Muscle layer of colon (tissue), 2 donors: ENCODE results near the gene RS1.
A peak's percentile ranks its signal among the peaks of the same experiment; 100 is the strongest.

ENCODE experiments used
- H3K27ac ChIP-seq: one replicate; pipeline ENCODE4 v1.7.0; 2013; ENCODE audit warnings: low read depth, mild to moderate bottlenecking, low read length, moderate library complexity
- H3K27me3 ChIP-seq, 2 donors: one replicate each; pipeline ENCODE4 v1.7.0; 2013; ENCODE audit warnings: low read length in 2 of 2, mild to moderate bottlenecking in 2 of 2; ENCODE audit not compliant: insufficient read depth in 2 of 2, control insufficient read depth in 1 of 2
- H3K36me3 ChIP-seq: one replicate; pipeline ENCODE4 v1.7.0; 2013; ENCODE audit warnings: mild to moderate bottlenecking, low read length; ENCODE audit not compliant: insufficient read depth
- H3K4me1 ChIP-seq: one replicate; pipeline ENCODE4 v1.7.0; 2013; ENCODE audit warnings: mild to moderate bottlenecking, low read length; ENCODE audit not compliant: insufficient read depth
- H3K4me3 ChIP-seq, 2 donors: one replicate each; pipeline ENCODE4 v1.7.0; 2013; ENCODE audit warnings: low read length in 2 of 2, low read depth in 1 of 2, mild to moderate bottlenecking in 1 of 2, moderate library complexity in 1 of 2
- H3K9ac ChIP-seq: one replicate; pipeline ENCODE4 v1.7.0; 2013; ENCODE audit warnings: low read length
- H3K9me3 ChIP-seq: one replicate; pipeline ENCODE4 v1.7.0; 2013; ENCODE audit warnings: mild to moderate bottlenecking, low read length
- donor health status: abdominal sarcoma.
- donor health status: Adenocarcinoma of cecum.

Gene RS1

DNA sequence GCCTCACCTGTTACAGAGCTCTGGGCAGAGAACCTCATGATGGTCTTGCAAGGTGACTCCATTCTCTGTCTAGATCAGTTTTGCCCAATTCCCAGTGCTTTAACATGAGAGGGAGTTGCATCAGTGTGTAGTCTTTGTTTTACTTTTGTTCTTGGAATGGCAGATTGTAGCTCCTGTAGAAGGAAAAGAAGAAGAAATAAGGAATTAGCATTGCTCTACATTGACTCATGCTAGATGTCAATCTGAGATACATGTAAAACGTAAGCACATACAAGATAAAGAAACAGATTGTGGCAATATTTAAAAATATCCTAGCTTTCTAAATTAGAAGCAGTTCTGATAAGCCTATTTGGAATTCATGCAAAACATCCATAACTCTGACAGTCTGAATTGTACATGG lies 19.5 kb upstream of the RS1 start:
- Histone ChIP-seq H3K27ac (no peak overlapping the region), H3K36me3 (no peaks in the 10 kb centered on the region), H3K27me3 (peaks cover 0 to 4% of the 10 kb centered on the region in 2 donors), H3K9ac (no peak overlapping the region), H3K4me1 (no peaks in the 10 kb centered on the region), H3K9me3 (no peaks in the 10 kb centered on the region), H3K4me3 (no peak overlapping the region)

DNA sequence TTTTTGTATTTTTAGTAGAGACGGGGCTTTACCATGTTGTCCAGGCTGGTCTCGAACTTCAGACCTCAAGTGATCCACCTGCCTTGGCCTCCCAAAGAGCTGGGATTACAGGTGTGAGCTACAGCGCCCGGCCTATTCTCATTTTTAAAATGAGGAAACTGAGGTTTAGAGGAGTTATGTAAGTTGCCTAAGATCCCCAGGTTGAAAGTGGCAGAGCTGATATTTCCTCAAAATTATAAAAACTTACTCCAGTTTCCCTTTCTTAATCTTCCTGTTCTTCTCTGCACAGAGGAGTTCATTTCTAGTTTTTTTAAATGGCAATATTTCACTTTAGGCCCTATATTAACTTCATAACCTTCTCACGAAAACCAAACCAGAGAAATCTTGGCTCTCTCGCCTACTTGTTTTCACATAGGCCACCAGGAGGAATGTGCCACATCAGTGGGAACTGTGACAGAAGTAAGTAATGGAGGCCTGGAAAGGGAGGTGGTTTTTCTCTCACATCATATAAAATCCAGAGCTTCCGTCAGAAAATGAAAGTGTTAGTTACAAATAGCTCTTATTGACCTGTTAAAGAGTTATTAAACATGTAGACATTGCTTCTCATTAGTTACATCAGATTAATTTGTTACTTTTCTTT lies 16.1 kb upstream of the RS1 start:
- Histone ChIP-seq H3K27me3 (no peaks in the 10 kb centered on the region), H3K27ac (no peak overlapping the region), H3K4me1 (no peaks in the 10 kb centered on the region), H3K36me3 (no peaks in the 10 kb centered on the region), H3K9me3 (no peaks in the 10 kb centered on the region), H3K9ac (no peak overlapping the region), H3K4me3 (no peak overlapping the region)

DNA sequence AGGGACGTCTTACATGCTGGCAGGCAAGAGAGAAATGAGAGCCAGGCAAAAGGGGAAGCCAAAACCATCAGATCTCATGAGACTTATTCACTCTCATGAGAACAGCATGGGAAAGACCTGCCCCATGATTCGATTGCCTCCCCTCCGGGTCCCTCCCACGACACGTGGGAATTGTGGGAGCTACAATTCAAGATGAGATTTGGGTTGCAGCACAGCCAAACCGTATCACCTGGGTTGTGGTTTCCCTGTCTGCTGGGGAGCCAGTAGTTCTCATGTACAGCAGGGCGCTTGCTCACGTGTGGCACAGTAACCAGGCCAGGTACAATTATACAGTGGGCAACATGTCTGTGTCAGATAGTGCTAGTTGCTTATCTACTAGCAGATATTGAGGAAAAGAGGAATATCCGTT lies 11.1 kb upstream of the RS1 start:
- H3K9me3 ChIP-seq = no peaks in the 10 kb centered on the region

DNA sequence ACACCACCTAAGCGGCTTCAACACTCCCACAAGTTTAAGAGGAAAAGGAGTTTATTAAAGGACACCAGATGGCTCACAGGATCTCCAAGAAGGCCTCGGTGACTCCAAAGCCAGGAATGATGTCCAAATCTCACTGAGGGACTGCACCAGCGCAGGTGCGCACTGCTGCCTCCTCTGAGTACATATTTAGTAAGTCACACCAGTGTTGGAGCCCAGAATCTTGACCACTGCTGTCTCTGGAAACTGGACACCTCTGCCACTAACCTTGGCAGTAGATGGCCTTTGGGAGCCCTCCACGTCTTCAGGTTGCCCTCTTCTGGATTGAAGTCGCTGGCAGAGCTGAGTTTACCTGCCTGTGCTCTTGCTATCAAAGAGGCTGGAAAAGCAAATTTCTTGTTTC lies 10.1 kb upstream of the RS1 start:
- Histone ChIP-seq H3K27me3 (no peaks in the 10 kb centered on the region), H3K36me3 (no peaks in the 10 kb centered on the region), H3K27ac (no peak overlapping the region), H3K4me1 (no peaks in the 10 kb centered on the region), H3K4me3 (no peak overlapping the region), H3K9me3 (no peaks in the 10 kb centered on the region), H3K9ac (no peak overlapping the region)

More for the DNA sequence above, 11.1 kb upstream of the RS1 start:
- Histone ChIP-seq H3K27ac (no peak overlapping the region), H3K4me1 (no peaks in the 10 kb centered on the region), H3K36me3 (no peaks in the 10 kb centered on the region), H3K9ac (no peak overlapping the region), H3K4me3 (no peak overlapping the region), H3K27me3 (no peaks in the 10 kb centered on the region)

DNA sequence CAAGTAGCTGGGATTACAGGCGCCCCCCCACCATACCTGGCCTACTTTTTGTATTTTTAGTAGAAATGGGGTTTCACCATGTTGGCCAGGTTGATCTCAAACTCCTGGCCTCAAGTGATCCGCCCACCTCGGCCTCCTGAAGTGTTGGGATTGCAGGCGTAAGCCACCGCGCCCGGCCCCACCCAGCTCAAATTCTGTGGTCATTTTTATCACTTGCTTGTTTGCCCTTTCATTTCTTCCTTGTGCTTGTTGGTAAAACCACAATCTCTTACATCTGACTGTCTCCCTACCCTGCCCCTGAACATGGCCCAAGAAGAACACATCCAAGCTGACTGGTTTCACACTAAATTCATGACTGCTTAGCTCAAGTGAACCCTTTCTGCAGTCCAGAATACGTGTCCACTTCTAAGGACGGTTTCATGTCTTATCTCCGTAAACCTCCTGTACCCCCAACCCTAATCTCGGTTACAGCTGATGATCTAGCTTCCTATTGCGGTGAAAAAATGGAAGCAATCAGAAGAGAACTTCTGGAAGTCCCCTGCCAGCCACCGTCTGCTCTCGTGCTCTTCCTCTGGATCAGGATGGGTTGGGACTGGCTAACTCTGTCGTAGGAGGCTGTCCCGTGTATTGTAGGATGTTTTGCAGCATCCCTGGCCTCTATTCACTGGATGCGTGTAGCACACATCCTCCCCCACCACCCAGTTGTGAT lies 5.4 kb upstream of the RS1 start:
- Histone ChIP-seq H3K9ac (no peak overlapping the region), H3K9me3 (no peaks in the 10 kb centered on the region), H3K4me3 (no peak overlapping the region), H3K27me3 (peaks cover 0 to 7% of the 10 kb centered on the region in 2 donors), H3K27ac (no peak overlapping the region), H3K36me3 (no peaks in the 10 kb centered on the region), H3K4me1 (no peaks in the 10 kb centered on the region)

DNA sequence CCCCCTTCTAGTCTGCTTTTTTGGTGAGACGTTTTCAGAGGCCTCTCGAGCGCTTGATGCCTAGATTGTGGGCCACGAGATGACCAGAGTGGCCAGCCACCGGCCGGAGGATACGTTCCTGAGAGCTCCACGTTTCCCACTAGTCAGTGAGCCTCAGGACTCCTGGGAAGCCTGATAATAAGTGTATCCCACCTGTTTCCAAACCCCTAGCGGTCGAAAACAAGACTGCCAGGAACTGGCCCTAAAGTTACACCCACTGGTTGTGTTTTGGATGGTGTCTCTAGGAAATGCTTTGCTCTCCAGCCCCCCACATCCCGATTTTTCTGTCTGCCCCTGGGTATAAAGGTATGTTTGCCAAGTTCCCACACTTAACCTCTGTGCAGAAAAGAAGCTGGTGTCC lies 4.6 kb upstream of the RS1 start:
- Histone ChIP-seq H3K27me3 (peaks cover 0 to 7% of the 10 kb centered on the region in 2 donors), H3K36me3 (no peaks in the 10 kb centered on the region), H3K9ac (no peak overlapping the region), H3K4me3 (no peak overlapping the region), H3K9me3 (no peaks in the 10 kb centered on the region), H3K27ac (no peak overlapping the region), H3K4me1 (no peaks in the 10 kb centered on the region)

DNA sequence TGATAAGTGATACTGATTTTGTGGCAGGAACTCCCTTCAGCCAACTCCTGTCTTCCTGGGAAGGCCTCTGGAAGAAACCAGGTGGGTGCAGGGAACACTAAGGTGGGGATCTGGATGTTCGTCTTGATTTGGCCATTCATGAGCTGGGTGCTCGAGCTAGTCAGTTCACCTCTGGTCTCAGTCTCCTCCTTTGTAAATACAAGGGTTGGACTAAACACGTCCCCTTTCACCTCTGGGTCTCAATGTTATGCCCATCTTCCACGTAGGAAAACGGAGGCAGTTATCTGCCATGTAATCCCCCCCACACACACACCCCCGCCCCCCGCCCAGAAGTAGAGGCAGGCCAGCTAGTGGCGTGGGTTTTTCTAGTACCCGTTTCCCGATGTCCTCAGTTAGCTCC lies 4.1 kb upstream of the RS1 start:
- H3K9ac ChIP-seq = no peak overlapping the region

DNA sequence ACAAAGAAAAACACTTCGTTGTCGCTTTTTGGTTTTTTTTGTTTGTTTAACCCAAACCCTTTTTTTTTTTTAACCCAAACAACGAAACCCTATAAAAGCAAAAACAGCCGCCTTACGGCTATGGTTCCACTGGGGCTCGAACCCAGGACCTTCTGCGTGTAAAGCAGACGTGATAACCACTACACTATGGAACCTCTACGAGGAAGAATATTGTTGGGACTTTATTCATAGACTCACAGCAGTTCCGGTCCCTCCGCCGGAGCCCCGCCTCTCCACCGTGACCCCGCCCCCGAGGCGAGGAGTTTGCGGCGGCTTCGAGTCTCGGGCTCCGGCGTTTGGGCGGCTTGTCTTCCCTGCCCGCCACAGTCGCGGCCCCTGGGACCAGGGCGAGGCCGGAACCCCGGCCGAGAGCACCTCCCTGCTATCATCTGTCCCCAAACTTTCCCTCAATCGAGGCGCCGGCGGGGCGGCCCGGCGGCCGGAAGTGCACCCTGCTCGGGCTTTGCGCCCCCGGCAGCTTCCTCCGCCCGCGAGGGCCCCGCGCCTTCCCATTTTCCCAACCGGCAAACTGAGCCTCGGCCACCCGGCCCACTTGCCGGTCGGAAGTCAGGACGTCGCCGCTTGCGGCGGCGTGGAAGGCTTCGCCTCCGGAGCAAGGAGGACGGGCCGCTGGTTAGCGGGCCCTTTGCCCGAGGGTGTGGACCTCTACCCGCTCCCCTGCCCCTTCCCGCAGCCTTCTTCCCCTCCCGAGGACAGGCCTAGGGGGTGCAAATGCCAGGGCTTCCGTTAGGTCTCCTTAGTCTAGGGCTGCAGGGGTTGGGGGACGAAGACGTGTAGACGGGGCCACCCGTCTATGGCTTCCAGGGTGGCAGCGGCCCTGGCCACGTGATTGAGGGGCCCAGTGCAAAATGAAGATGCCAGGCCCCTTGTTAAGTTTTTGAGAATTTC lies 3.2 kb upstream of the RS1 start:
- peak overlapping the region; percentile 33 for H3K9ac ChIP-seq
- H3K27ac ChIP-seq = peak overlapping the region; percentile 57
- H3K4me3 ChIP-seq = peak overlapping the region; percentile 51 to 62
- H3K27me3 ChIP-seq = peaks cover 0 to 7% of the 10 kb centered on the region in 2 donors
- no peaks in the 10 kb centered on the region for H3K4me1 ChIP-seq
- no peaks in the 10 kb centered on the region for H3K9me3 ChIP-seq
- H3K36me3 ChIP-seq = no peaks in the 10 kb centered on the region

More for the DNA sequence above, 4.1 kb upstream of the RS1 start:
- H3K9me3 ChIP-seq = no peaks in the 10 kb centered on the region
- H3K27ac ChIP-seq = no peak overlapping the region
- H3K27me3 ChIP-seq = peaks cover 0 to 7% of the 10 kb centered on the region in 2 donors
- no peaks in the 10 kb centered on the region for H3K4me1 ChIP-seq
- H3K4me3 ChIP-seq = no peak overlapping the region
- H3K36me3 ChIP-seq = no peaks in the 10 kb centered on the region

DNA sequence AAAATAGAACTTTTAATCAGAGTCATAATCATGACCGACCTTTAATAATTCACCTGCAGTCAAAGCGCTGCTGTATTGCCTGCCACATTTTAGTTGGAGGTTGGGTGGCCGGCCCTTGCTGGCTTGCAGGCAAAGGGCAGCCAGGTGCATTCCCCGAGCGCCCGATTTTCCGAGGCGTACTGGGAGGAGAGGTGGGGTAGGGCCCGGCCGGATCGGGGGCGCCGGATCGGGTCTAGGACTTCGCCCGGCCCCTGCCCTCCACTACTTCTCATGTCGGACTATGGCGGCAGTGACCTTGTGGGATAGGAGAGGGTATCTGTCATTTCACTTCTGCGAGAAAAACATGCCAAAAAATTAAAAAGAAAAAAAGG lies 2.5 kb upstream of the RS1 start:
- no peaks in the 10 kb centered on the region for H3K4me1 ChIP-seq
- H3K36me3 ChIP-seq = no peaks in the 10 kb centered on the region
- H3K9me3 ChIP-seq = no peaks in the 10 kb centered on the region
- H3K4me3 ChIP-seq = peak overlapping the region; percentile 29 to 51
- H3K27ac ChIP-seq = no peak overlapping the region
- H3K9ac ChIP-seq = no peak overlapping the region
- H3K27me3 ChIP-seq = peaks cover 0 to 7% of the 10 kb centered on the region in 2 donors

DNA sequence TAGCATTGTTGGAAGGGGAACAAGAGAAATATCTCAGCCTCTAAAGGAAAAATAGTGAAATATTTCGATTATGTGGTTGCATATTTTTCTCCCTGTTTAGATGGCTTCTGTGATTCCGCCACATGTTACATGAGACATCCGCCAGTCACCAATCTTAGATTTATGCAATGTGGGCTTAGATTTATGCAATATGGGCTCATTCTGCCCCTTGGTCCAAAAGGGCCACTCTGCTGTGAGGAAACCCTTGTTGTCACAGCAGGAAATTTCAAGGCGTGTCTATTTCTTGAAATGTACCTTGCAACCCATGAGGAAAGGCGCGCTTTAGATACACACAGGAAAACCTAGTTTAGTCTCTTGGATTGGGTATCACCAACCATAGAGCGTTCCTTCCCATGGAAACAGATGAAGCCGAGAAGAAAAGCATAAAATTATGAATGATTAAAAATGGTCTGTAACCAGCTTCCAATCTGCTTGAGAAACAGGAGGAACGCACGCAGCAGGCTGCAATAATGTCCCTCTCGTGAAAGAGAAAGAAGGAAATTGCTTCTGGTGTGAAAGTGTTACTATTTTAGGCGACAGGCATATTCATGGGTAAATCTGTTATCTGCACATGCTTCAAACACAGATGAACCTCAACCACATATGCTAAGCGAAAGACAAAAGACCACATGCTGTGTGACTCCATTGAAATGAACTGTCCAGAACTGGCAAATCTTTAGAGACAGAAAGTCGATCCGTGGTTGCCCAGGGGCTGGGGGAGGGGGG lies 3.7 kb downstream of the RS1 start:
- no peaks in the 10 kb centered on the region for H3K36me3 ChIP-seq
- H3K9me3 ChIP-seq = no peaks in the 10 kb centered on the region
- H3K27me3 ChIP-seq = no peaks in the 10 kb centered on the region
- H3K9ac ChIP-seq = no peak overlapping the region
- no peak overlapping the region for H3K4me3 ChIP-seq
- H3K4me1 ChIP-seq = no peaks in the 10 kb centered on the region
- H3K27ac ChIP-seq = no peak overlapping the region

DNA sequence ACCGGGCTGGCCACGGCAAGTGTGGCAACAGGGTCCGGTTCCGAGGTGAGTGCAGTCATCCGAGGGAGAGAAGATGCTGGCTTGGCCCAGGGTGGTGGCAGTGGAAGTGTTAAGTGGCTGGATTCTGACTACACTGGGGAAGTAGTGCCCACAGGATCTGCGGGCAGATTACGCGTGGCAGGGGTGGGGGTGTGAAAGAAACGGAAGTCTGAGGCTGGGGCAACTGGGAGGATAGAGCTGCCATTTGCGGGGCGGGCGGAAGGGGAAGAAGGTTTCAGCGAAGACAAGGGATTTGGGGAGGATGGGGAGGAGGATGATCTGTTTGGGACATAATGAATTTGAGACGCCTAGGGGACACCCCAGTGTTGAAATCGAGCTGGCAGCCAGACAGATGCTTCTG lies 5.3 kb downstream of the RS1 start:
- no peaks in the 10 kb centered on the region for H3K9me3 ChIP-seq
- no peaks in the 10 kb centered on the region for H3K27me3 ChIP-seq
- H3K4me3 ChIP-seq = no peak overlapping the region
- H3K27ac ChIP-seq = no peak overlapping the region
- H3K9ac ChIP-seq = no peak overlapping the region
- no peaks in the 10 kb centered on the region for H3K36me3 ChIP-seq
- no peaks in the 10 kb centered on the region for H3K4me1 ChIP-seq
